SK-N-SH treated with all-trans-retinoic acid at 6 μM for 48 hours (cell line): ENCODE results near the gene IGFL3.

Experiments used
- ATAC-seq: fragments of 200-7000 bp; cut with Tn5 transposase; 3 replicates; pipeline ENCODE4 v1.9.1; 2020; ENCODE audit warnings: mild to moderate bottlenecking, moderate library complexity
- ARNTL ChIP-seq: fragments of 450-650 bp; formaldehyde crosslinking; IDR thresholded peaks from 2 replicates; pipeline ENCODE4 v1.5.0; 2020; ENCODE audit warnings: low read depth, mild to moderate bottlenecking, moderate library complexity, borderline replicate concordance
- BACH2 ChIP-seq: fragments of 250-450 bp; sonication (Bioruptor Pico); IDR thresholded peaks from 2 replicates; pipeline ENCODE4 v1.9.0; 2021; ENCODE audit warnings: mild to moderate bottlenecking, borderline replicate concordance
- CSDC2 ChIP-seq: fragments of 250-450 bp; sonication (Bioruptor Pico); IDR thresholded peaks from 2 replicates; pipeline ENCODE4 v1.5.0; 2020; ENCODE audit warnings: mild to moderate bottlenecking, moderate library complexity
- ESRRG ChIP-seq: fragments of 250-450 bp; sonication (Bioruptor Pico); IDR thresholded peaks from 2 replicates; pipeline ENCODE4 v1.6.1; 2021; ENCODE audit warnings: mild to moderate bottlenecking
- ISL1 ChIP-seq: fragments of 250-450 bp; sonication (Bioruptor Pico); IDR thresholded peaks from 2 replicates; pipeline ENCODE4 v2.1.2; 2022; ENCODE audit warnings: mild to moderate bottlenecking, moderate library complexity
- SNAI2 ChIP-seq: fragments of 250-450 bp; sonication (Bioruptor Pico); IDR thresholded peaks from 2 replicates; pipeline ENCODE4 v1.5.0; 2020; ENCODE audit warnings: mild to moderate bottlenecking, moderate library complexity
- TCF4 ChIP-seq: fragments of 250-450 bp; sonication (Bioruptor Pico); IDR thresholded peaks from 2 replicates; pipeline ENCODE4 v1.8.0; 2021; ENCODE audit warnings: mild to moderate bottlenecking, moderate library complexity, borderline replicate concordance
- TOX ChIP-seq: fragments of 250-450 bp; sonication (Bioruptor Pico); IDR thresholded peaks from 2 replicates; pipeline ENCODE4 v1.8.0; 2021; ENCODE audit warnings: mild to moderate bottlenecking, moderate library complexity, borderline replicate concordance
- ZFP30 ChIP-seq: fragments of 450-650 bp; formaldehyde crosslinking; IDR thresholded peaks from 2 replicates; pipeline ENCODE4 v1.5.0; 2022; ENCODE audit warnings: mild to moderate bottlenecking, moderate library complexity
- ZNF70 ChIP-seq: fragments of 450-650 bp; formaldehyde crosslinking; IDR thresholded peaks from 2 replicates; pipeline ENCODE4 v1.5.0; 2020; ENCODE audit warnings: mild to moderate bottlenecking, moderate library complexity
- ZNF8 ChIP-seq: fragments of 450-650 bp; formaldehyde crosslinking; IDR thresholded peaks from 2 replicates; pipeline ENCODE4 v1.5.0; 2020; ENCODE audit warnings: mild to moderate bottlenecking, moderate library complexity
- TF ChIP-seq, protein P1 (sequence below): fragments of 250-450 bp; sonication (Bioruptor Pico); IDR thresholded peaks from 2 replicates; pipeline ENCODE4 v1.5.1; 2020; ENCODE audit warnings: low read depth, mild to moderate bottlenecking, moderate library complexity
- TF ChIP-seq, protein P2 (sequence below): fragments of 250-450 bp; sonication (Bioruptor Pico); IDR thresholded peaks from 2 replicates; pipeline ENCODE4 v1.8.0; 2020; ENCODE audit warnings: mild to moderate bottlenecking, moderate library complexity, borderline replicate concordance
- TF ChIP-seq, protein P3 (sequence below): fragments of 250-450 bp; sonication (Bioruptor Pico); IDR thresholded peaks from 2 replicates; pipeline ENCODE4 v1.8.0; 2021; ENCODE audit warnings: low read depth, mild to moderate bottlenecking, moderate library complexity, borderline replicate concordance
- TF ChIP-seq, protein P4 (sequence below): fragments of 250-450 bp; sonication (Bioruptor Pico); IDR thresholded peaks from 2 replicates; pipeline ENCODE4 v1.5.1; 2021; ENCODE audit warnings: mild to moderate bottlenecking, moderate library complexity

Gene IGFL3

DNA sequence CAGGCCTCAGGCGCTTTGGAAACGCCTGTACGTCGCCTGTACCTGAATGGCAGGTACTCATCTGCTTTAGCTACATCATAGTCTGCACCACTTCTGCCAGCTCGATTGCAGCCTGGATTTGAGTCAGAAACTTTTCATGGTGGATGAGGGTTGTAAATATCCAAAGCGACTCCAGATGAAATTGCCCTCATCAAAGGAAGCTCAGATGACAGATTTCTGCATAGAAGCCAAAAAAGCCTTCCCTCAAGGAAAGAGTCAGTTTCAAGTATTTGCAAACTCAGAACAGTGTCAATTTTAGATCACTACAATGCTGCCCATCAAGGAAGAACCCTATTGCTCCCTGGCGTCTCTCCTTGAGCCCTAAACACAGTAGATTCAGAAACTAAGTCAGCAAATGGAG, 44.9 kb downstream of the IGFL3 start (continued):
- TF ChIP-seq, protein P1, sequence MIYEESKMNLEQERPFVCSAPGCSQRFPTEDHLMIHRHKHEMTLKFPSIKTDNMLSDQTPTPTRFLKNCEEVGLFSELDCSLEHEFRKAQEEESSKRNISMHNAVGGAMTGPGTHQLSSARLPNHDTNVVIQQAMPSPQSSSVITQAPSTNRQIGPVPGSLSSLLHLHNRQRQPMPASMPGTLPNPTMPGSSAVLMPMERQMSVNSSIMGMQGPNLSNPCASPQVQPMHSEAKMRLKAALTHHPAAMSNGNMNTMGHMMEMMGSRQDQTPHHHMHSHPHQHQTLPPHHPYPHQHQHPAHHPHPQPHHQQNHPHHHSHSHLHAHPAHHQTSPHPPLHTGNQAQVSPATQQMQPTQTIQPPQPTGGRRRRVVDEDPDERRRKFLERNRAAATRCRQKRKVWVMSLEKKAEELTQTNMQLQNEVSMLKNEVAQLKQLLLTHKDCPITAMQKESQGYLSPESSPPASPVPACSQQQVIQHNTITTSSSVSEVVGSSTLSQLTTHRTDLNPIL (CRISPR knock-in tag), result no peak
- no peak for TF ChIP-seq BACH2 (CRISPR knock-in tag)
- no peak for TF ChIP-seq SNAI2
- TF ChIP-seq ARNTL (CRISPR knock-in tag), result no peak
- TF ChIP-seq, protein P2, sequence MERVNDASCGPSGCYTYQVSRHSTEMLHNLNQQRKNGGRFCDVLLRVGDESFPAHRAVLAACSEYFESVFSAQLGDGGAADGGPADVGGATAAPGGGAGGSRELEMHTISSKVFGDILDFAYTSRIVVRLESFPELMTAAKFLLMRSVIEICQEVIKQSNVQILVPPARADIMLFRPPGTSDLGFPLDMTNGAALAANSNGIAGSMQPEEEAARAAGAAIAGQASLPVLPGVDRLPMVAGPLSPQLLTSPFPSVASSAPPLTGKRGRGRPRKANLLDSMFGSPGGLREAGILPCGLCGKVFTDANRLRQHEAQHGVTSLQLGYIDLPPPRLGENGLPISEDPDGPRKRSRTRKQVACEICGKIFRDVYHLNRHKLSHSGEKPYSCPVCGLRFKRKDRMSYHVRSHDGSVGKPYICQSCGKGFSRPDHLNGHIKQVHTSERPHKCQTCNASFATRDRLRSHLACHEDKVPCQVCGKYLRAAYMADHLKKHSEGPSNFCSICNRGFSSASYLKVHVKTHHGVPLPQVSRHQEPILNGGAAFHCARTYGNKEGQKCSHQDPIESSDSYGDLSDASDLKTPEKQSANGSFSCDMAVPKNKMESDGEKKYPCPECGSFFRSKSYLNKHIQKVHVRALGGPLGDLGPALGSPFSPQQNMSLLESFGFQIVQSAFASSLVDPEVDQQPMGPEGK (CRISPR knock-in tag), result no peak

DNA sequence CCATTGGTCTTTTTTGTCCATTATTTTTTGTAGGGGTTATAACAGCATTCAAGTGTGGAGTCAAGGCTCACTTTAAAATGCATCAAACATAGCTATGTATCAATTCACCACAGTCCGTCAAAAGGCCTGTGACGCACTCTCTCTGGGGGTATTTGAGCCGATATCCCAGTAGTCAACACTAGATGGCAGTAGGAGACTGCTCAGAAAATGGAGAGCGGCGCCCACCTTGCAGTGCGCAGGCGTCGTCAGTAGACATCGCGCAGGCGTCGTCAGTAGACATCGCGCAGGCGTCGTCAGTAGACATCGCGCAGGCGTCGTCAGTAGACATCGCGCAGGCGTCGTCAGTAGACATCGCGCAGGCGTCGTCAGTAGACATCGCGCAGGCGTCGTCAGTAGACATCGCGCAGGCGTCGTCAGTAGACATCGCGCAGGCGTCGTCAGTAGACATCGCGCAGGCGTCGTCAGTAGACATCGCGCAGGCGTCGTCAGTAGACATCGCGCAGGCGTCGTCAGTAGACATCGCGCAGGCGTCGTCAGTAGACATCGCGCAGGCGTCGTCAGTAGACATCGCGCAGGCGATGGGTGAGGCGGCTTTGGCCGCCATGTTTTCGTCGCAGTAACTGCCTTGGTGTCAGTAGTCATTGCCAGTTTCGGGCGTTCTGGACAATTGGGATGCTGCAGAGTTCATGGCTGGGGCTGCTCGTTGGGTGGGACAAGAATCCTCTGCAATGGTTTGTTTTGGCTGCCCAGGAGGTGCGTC, 45.7 kb downstream of the IGFL3 start:
- peak; percentile 43 for ATAC-seq

DNA sequence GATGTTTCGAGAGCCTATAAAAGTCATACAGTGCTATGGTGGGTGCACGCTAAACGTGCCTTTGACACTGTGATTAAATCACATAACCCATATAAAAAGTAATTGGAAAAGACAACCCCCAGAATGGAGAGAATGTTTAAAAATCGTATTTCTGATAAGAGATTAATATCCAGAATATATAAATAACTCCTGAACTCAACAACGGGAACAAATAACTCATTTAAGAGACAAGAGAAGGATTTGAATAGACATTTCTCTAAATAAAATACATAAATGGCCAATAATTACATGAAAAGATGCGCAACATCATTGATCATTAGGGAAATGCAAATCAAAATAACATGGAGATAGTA, 46.7 kb downstream of the IGFL3 start:
- TF ChIP-seq ESRRG (CRISPR knock-in tag), result no peak
- TF ChIP-seq, protein P3, sequence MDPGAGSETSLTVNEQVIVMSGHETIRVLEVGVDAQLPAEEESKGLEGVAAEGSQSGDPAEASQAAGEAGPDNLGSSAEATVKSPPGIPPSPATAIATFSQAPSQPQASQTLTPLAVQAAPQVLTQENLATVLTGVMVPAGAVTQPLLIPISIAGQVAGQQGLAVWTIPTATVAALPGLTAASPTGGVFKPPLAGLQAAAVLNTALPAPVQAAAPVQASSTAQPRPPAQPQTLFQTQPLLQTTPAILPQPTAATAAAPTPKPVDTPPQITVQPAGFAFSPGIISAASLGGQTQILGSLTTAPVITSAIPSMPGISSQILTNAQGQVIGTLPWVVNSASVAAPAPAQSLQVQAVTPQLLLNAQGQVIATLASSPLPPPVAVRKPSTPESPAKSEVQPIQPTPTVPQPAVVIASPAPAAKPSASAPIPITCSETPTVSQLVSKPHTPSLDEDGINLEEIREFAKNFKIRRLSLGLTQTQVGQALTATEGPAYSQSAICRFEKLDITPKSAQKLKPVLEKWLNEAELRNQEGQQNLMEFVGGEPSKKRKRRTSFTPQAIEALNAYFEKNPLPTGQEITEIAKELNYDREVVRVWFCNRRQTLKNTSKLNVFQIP (CRISPR knock-in tag), result no peak
- TF ChIP-seq, all 23 proteins: peak for 0
- no peak for ATAC-seq

DNA sequence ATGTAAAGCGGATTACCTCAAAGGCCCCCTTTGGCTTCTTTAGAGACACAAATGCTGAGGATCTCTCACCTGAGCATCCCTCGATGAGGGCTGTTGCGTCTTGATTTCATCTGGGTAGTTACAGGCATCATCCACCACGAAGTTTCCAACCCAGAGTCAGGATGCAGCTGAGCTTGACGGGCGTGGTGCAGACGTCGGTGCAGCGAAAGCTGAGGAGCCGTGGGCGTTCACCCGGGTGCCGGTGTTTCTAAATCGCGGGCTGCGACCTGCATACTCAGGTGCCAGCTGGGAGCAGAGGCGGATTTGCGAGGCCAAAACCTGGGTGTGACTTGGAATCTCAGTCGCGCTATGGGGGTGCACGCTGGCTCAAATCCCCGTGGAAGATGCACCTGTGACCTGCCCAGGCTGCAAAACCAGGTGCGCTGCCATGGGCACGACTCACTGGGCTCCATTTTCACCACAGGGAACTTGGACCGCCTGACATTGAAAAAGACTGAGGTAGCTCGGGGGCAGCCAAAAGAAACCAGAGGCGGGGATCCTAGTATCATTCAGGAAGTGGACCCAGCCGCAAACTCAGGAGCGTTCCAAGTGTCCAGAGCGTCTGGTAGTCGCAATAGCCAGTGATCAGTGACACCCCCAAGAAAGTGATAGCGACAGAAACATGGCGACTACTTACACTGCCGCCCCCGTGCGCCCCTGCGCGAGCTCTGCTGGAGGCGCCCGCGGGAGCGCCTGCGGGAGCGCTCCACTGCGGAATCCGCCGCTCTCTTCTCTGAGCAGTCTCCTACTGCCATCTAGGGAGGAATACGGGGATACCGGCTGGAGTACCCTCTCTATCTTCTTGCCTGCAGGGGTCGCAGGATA, 47.3 kb downstream of the IGFL3 start:
- peak; percentile 95 for ATAC-seq
- TF ChIP-seq ISL1 (CRISPR knock-in tag), result no peak
- TF ChIP-seq, protein P1 (CRISPR knock-in tag), result no peak
- no peak for TF ChIP-seq ZNF70
- TF ChIP-seq TCF4 (CRISPR knock-in tag), result no peak
- TF ChIP-seq, all 23 proteins: peak for 0

DNA sequence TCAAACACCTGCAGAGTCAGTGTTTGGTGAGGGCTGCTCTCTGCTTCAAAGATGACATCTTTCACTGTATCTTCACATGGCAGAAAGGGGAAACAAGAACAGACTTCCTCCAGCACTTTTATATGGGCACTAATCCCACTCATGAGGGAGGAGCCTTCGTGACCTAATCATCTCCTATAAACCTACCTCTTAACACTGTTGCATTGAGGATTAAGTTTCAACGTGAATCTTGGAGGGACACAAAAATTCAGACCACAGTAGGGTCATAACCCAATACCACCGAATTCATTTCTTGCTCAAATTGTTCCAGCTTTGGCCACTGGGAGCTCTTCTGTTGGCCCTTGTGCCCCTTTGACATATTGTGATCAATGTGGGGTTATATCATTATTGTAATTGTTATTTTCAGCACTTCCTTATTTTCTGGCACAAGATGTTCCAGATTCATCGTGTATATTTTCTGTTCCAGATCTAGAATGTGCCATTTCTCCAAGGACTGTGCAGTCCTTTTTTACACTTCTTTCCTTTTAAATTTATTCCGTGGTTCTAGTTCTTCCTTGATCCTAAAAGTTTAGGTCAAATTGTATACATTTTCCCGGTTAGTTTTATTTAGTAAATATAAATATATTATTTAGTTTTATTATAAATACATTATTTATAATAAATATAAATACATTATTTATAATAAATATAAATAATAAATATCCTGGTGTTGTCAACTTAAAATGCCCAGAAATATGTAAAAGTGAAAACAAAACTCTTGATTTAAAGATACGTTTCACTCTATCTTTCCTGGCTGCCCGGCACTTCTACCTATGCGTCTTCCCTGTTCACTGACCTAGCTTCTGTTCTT, 48.2 kb downstream of the IGFL3 start:
- TF ChIP-seq ZNF8 (CRISPR knock-in tag) (no peak), ZNF70 (no peak), TCF4 (CRISPR knock-in tag) (no peak), TOX (CRISPR knock-in tag) (no peak), CSDC2 (CRISPR knock-in tag) (no peak), BACH2 (CRISPR knock-in tag) (no peak), ESRRG (CRISPR knock-in tag) (no peak)
- no peak for ATAC-seq

DNA sequence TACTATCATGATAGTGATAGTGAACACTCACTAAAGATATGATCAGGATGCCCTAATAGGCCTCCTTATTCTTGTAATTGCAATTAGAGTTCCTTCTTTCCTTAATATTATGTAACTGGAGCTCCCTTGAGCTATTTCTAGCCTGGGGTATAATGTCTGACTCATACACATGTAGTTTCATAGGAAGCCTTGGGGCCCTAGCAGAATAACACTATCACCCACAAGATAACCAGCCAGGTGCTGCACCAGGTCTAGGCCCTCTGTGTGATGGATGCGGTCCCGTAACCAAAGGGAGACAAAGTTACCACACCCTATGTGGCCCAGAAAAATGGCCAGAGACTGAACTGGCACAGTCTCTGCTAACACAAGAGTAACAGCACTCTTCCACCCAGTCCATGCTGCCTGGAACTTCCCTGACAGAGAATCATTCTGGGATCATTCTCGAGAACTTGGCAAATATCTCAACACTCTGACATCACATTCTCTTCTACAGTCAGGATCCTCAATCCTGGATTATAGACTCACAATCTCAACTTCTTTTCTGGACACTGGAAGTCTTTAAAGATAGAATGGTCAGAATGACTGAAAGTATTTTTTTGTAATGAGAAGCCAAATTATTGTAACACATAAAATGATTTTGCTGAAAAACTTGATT, 51.1 kb downstream of the IGFL3 start:
- ATAC-seq, result no peak
- TF ChIP-seq, protein P4, sequence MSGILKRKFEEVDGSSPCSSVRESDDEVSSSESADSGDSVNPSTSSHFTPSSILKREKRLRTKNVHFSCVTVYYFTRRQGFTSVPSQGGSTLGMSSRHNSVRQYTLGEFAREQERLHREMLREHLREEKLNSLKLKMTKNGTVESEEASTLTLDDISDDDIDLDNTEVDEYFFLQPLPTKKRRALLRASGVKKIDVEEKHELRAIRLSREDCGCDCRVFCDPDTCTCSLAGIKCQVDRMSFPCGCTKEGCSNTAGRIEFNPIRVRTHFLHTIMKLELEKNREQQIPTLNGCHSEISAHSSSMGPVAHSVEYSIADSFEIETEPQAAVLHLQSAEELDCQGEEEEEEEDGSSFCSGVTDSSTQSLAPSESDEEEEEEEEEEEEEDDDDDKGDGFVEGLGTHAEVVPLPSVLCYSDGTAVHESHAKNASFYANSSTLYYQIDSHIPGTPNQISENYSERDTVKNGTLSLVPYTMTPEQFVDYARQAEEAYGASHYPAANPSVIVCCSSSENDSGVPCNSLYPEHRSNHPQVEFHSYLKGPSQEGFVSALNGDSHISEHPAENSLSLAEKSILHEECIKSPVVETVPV (CRISPR knock-in tag), result no peak
- no peak for TF ChIP-seq ZFP30 (CRISPR knock-in tag)
- TF ChIP-seq ZNF8 (CRISPR knock-in tag), result no peak
- TF ChIP-seq, protein P3 (CRISPR knock-in tag), result no peak
- no peak for TF ChIP-seq ZNF70
